ENCODE data around the gene FTO.

The FTO gene

DNA sequence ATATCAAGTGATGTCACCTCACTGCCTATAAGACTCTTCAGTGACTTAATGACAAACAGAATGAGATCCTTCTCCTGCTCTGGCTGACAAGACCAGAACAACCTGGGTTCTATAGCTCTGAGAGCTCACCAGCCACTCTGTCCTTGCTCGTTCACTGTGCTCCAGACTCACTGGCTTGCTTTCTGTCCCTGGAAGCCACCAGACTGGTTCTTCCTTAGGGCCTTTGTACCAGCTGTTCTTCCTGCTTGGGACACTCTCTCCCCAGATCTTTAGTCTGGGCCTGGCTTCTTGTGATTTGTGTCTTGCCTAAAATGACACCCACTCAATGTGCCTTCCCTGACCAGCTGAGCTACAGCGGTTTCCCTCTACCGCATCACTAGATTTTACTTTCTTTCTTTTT is 76.1 kb downstream of the FTO start:
- Mint-ChIP-seq H3K27ac (peak overlapping the region; percentile 12), H3K9me3 (no peaks in the 10 kb centered on the region), H3K27me3 (no peaks in the 10 kb centered on the region), H3K4me1 (peaks cover 60% of the 10 kb centered on the region), H3K4me3 (no peak overlapping the region), H3K36me3 (peaks cover 5% of the 10 kb centered on the region)

DNA sequence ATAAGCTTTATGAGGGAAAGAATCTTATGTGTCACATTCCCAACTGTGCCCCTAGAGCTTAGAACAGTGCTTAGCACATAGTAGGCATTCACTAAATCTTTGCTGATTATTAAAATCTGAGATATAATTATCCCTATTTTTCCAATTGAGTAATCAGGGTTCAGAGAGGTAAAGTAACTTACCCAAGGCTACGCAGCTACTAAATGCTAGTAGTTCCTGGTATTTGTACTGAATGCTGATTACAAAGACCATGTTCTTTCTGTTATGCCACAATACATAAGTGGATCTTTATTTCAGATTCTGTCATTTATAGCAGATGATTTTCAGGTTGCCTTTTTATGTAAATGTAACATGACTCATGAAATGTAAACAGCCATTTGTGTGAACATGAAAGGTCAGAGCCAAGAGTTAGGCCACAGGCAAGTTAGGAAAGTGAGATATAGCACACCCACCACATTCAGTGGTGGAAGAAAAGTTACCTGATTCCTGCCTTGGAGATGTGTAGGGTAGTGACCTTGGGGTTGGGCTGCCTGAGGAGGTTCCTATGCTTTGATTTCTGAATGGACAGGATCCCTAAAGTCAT is 77.2 kb downstream of the FTO start:
- peaks cover 5% of the 10 kb centered on the region for H3K36me3 Mint-ChIP-seq
- no peak overlapping the region for H3K4me3 Mint-ChIP-seq
- H3K27me3 Mint-ChIP-seq, result no peaks in the 10 kb centered on the region
- H3K27ac Mint-ChIP-seq, result no peak overlapping the region
- H3K4me1 Mint-ChIP-seq, result peaks cover 69% of the 10 kb centered on the region
- H3K9me3 Mint-ChIP-seq, result no peaks in the 10 kb centered on the region

DNA sequence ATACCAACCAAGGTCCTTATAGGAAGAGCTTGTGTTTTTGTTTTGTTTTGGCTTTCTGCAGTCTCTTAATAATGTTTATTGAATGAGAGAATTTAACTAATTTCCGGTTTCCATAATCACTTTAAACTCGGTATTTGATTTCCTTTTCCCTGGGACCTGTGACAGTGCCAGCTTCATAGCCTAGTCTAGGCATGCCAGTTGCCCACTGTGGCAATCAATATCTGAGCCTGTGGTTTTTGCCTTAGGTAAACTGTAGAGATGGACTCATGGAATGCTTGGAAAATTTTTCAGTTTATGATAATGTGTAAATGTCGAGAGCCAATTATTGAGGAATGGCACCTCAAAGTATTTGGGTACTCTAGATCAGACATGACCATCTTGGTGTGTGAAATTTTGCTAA is 78.2 kb downstream of the FTO start:
- Mint-ChIP-seq H3K4me3 (no peak overlapping the region), H3K27me3 (no peaks in the 10 kb centered on the region), H3K9me3 (no peaks in the 10 kb centered on the region), H3K27ac (no peak overlapping the region), H3K4me1 (peaks cover 68% of the 10 kb centered on the region), H3K36me3 (peaks cover 7% of the 10 kb centered on the region)

DNA sequence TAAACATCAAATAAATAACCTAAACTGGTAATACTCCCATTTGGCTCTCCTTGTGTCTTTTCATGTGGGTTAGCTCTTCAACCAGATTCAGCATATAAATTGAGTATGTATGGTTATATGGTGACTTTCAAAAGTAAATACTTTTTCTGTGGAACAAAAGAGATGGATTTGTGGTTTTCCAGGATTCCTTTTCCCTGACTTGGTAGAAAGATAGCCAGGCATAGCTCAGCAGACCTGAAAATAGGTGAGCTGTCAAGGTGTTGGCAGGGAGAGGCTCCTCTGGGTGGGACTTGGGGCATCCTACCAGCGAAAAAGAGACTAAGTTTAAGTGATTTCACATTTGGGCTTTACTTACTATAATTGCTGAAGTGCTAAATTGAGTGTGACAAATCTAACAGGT is 80.3 kb downstream of the FTO start:
- Mint-ChIP-seq H3K4me3 (no peak overlapping the region), H3K27ac (no peak overlapping the region), H3K4me1 (peaks cover 74% of the 10 kb centered on the region)

DNA sequence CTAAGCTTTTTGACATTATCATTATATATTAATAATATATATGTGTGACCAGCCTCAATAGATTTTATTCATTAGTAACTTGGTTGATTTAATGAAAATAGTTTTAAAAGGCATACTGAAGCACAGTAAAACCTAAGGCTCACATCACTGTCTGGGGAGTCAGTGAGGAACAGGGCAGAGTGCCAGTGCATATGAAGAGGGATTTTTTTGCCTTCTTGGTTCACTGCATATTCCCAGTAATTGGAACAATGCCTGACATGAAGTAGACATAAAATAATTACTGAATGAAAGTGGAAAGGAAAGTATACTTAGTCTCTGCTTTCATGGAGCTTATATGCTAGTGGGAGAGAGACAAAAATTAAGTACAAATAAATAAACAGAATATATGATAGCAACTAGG is 81.1 kb downstream of the FTO start:
- Mint-ChIP-seq H3K27me3 (no peaks in the 10 kb centered on the region), H3K36me3 (peaks cover 7% of the 10 kb centered on the region), H3K9me3 (no peaks in the 10 kb centered on the region), H3K4me3 (no peak overlapping the region), H3K4me1 (peaks cover 70% of the 10 kb centered on the region), H3K27ac (no peak overlapping the region)

More for the DNA sequence above, 80.3 kb downstream of the FTO start:
- Mint-ChIP-seq H3K9me3 (no peaks in the 10 kb centered on the region), H3K36me3 (peaks cover 7% of the 10 kb centered on the region), H3K27me3 (no peaks in the 10 kb centered on the region)

DNA sequence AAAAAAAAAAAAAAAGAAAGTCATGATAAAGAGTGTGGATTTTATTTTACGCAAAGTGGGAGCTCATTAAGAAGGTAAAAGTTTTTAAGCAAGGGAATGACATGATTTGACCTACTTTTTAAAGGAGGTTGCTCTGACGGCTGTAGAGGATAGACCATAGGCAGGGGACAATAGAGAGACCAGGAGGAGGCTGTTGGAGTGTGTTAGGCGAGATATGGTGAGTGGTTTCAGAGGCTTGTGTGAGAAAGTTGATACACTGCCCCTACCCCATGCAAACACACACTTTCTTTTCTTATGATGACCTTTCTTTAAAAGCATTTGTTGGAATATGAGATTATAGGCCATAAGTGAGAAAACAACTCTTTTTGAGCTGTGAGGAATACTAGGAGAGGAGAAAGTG is 82.0 kb downstream of the FTO start:
- Mint-ChIP-seq H3K27me3 (no peaks in the 10 kb centered on the region), H3K4me3 (no peak overlapping the region), H3K36me3 (peaks cover 10% of the 10 kb centered on the region), H3K27ac (no peak overlapping the region), H3K9me3 (no peaks in the 10 kb centered on the region), H3K4me1 (peaks cover 71% of the 10 kb centered on the region)

DNA sequence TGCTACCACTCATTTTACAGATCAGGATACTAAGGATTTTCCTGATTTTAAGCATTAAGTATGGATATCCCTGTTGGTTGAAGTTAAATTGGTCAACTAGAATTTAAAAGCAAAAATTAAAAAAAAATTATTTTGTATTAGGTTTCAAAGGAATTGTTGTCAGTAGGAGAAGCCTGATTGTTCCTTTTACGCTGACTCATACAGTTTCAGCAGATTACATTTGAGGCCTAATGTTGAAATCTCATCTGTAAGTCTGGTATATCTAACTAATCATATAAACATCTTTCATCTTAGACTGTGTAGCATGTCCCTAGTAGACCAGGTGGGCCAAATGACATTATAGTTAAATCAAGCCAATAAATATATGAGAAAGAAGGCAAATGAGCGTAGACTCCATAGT is 83.5 kb downstream of the FTO start:
- peaks cover 60% of the 10 kb centered on the region for H3K4me1 Mint-ChIP-seq
- no peak overlapping the region for H3K27ac Mint-ChIP-seq
- no peak overlapping the region for H3K4me3 Mint-ChIP-seq
- peaks cover 10% of the 10 kb centered on the region for H3K36me3 Mint-ChIP-seq
- H3K9me3 Mint-ChIP-seq, result no peaks in the 10 kb centered on the region
- no peaks in the 10 kb centered on the region for H3K27me3 Mint-ChIP-seq

DNA sequence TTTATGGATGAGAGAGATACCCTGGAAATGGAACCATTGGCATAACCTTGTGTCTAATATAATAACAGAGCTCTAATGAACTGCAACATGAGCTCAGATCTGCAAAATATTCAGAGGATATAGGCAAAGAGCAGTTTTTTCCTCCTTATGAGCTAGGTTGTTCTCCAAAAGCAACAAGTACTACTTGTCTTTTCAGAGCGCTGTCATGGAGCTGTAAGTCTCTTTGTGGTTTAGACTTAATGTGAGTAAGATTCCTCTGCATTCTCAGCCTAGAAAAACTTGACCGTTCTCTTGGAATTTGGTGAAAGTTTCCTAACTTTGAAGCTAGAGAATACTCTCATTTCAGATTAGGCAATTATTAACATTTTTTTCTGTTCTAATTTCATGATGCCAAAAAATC is 85.2 kb downstream of the FTO start:
- Mint-ChIP-seq H3K4me3 (no peak overlapping the region), H3K27me3 (no peaks in the 10 kb centered on the region), H3K27ac (no peak overlapping the region), H3K4me1 (peaks cover 62% of the 10 kb centered on the region), H3K9me3 (no peaks in the 10 kb centered on the region), H3K36me3 (peaks cover 8% of the 10 kb centered on the region)

DNA sequence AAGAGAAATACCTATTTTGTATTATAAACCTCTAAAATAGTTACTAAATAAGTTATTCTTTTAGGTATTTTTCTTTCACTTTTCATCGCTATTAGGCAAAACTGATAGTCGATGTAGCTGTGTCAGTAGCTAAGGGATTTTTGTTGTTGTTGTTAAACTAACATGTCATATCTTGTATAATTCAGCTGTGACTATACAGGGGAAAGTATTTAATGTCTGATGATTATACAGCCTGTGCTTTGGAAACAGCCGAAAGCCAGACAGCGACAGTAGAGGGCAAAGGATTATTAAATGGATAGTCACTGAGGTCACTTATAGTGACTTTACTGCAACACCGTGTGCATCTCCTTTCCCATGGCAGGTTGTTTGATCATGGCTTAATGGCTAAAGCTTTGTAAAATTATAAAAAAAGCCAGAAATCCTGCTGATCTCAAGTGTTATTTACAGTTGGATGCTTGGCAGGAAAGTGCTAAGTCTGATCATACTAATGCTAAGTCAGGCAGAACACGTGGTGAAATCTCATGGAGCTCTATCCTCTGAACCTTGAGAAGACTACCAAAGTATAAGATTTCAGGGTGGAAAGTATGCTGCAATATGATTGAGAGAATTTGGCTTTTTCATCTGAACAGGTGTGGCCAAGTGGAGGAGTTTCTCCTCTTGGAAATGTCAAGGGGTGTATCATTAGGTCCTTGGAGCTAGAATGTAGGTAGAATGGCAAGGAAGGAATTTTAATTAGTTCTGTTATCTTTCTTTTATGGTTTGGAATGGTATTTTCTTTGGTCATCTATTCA is 88.4 kb downstream of the FTO start:
- Mint-ChIP-seq H3K27ac (no peak overlapping the region), H3K27me3 (no peaks in the 10 kb centered on the region), H3K9me3 (no peaks in the 10 kb centered on the region), H3K4me3 (no peak overlapping the region), H3K4me1 (peaks cover 61% of the 10 kb centered on the region), H3K36me3 (peaks cover 6% of the 10 kb centered on the region)

DNA sequence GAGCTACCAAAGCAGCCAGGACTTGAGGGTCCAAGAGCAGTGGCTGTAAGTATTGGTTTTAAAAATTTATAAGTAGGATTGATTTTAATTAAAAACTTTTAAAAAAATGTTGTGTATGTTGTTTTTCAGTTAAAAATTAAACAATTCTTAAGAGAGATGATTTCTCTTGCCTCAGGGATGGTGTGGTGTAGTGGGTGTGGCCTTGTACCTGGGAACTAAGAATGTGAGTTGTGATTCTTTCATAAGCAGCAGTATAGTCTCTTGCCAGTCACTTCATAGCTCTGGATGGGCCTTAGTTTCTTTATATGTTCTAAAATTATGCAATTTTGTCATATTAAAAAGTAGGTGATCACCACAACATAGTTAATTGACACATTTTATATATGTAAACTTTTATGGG is 99.5 kb downstream of the FTO start:
- Mint-ChIP-seq H3K27ac (no peak overlapping the region), H3K9me3 (peaks cover 14% of the 10 kb centered on the region), H3K4me1 (peaks cover 62% of the 10 kb centered on the region), H3K27me3 (no peaks in the 10 kb centered on the region), H3K4me3 (no peak overlapping the region), H3K36me3 (peaks cover 14% of the 10 kb centered on the region)

DNA sequence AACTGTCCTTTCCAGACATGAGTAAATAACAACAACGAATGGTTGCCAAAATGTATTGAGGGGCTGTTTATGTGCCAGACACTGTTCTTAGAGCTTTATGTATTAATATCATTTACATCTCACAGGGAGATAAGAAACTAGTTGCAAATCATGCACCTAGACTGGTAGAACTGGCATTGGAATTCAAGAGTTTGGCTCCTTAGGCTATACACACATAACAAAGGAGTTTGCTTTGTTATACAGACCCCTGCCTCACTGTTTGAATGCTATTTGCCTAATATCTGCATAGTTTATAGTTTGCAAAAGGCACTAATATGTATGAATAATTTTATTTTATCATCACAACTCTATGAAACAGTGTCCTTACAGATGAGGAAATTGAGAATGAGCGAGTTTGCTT is 100.0 kb downstream of the FTO start:
- Mint-ChIP-seq H3K4me1 (peaks cover 60% of the 10 kb centered on the region), H3K36me3 (peaks cover 14% of the 10 kb centered on the region), H3K27me3 (no peaks in the 10 kb centered on the region), H3K4me3 (no peak overlapping the region), H3K9me3 (peaks cover 11% of the 10 kb centered on the region), H3K27ac (no peak overlapping the region)

DNA sequence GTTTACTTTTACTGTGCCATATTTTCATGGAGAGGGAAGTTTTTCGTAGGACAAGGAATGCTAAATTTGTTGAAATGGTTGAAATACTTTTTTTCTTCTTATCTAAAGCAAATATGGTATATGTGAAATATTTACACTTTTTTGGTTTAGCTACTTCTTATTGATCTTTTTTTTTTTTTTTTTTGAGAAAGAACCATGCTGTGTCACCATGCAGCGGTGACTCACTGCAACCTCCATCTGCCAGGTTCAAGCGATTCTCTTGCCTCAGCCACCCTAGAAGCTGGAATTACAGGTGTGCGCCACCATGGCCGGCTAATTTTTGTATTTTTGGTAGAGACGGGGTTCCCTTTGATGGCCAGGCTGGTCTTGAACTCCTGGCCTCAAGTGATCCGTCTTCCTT is 100.5 kb downstream of the FTO start:
- Mint-ChIP-seq H3K27me3 (no peaks in the 10 kb centered on the region), H3K4me3 (no peak overlapping the region), H3K4me1 (peaks cover 60% of the 10 kb centered on the region), H3K27ac (no peak overlapping the region), H3K36me3 (peaks cover 11% of the 10 kb centered on the region), H3K9me3 (peaks cover 6% of the 10 kb centered on the region)

DNA sequence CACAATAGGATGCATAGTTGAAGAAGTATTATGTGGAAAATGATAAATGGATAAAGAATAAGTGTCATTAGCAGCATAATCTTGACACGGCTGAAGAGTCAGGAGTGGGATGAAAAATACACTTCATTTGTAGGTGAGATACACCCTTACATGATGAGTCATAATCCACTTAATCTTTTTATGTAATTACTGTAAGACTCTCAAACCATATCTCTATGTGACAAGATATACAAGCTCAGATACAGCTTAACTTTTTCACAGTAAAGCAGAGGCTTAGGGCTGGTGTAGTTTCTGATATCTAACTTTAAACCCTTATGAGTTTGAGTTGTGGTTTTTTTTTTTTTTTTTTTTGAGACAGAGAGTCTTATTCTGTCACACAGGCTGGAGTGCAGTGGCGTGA is 101.2 kb downstream of the FTO start:
- H3K36me3 Mint-ChIP-seq, result peaks cover 8% of the 10 kb centered on the region
- no peak overlapping the region for H3K4me3 Mint-ChIP-seq
- H3K4me1 Mint-ChIP-seq, result peaks cover 62% of the 10 kb centered on the region
- H3K27me3 Mint-ChIP-seq, result no peaks in the 10 kb centered on the region
- no peak overlapping the region for H3K27ac Mint-ChIP-seq
- peaks cover 6% of the 10 kb centered on the region for H3K9me3 Mint-ChIP-seq

DNA sequence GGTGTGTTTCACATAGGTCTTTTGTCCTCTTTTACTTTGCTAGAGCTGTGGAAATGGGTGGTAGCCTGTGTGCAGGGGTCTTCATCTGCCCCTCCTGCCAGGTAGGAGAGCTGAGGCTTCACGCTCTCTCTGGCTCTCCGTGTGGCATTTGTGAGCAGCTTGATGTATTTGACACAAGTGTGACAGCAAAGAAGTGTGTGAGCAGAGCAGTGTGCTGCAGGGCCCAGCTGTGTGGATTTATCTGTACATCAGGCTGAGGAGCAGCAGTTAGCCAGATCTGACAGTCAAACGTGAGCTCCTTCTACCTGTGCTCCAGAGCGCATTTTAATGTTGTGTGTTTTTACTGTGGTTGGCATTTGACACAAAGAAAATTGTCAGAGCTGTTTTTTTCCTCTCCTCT is 101.8 kb downstream of the FTO start:
- Mint-ChIP-seq H3K27me3 (no peaks in the 10 kb centered on the region), H3K4me1 (peaks cover 66% of the 10 kb centered on the region), H3K4me3 (no peak overlapping the region), H3K36me3 (peaks cover 12% of the 10 kb centered on the region), H3K9me3 (peaks cover 6% of the 10 kb centered on the region), H3K27ac (no peak overlapping the region)

DNA sequence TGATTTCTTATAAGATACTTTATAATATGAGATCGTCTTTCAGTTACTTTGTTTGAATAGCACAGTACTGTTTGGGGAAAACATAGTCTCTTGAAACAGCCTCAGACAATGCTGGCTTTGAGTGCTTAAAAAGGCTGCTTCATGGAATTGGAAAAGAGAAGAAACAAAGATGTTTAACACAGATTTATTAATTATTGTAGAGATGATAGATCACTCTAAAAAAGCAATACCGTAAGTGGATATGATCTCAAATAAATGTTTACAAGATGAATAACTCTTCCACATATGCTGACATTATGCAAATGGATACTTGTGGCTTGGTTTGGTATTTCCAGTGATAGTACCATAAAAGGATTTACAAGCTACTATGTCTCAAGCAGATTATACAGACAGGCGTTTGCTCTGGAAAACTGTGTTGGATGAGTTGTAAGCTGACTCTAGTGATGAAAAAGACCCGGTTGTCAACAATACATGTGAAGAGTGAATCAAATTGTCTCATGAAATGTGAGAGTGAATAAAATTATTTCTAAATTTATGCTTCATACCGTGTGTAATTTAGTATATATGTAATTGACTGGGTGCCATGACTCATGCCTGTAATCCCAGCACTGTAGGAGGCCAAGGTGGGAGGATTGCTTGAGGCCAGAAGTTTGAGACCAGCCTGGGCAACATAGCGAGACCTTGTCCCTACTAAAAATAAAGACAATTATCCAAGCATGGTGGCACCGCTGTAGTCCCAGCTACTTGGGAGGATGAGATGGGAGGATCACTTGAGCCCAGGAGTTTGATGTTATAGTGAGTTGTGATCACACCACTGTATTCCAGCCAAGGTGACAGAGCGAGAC is 105.4 kb downstream of the FTO start:
- Mint-ChIP-seq H3K4me3 (no peak overlapping the region), H3K27ac (no peak overlapping the region), H3K36me3 (peaks cover 12% of the 10 kb centered on the region), H3K9me3 (no peaks in the 10 kb centered on the region), H3K4me1 (peaks cover 50% of the 10 kb centered on the region), H3K27me3 (no peaks in the 10 kb centered on the region)

DNA sequence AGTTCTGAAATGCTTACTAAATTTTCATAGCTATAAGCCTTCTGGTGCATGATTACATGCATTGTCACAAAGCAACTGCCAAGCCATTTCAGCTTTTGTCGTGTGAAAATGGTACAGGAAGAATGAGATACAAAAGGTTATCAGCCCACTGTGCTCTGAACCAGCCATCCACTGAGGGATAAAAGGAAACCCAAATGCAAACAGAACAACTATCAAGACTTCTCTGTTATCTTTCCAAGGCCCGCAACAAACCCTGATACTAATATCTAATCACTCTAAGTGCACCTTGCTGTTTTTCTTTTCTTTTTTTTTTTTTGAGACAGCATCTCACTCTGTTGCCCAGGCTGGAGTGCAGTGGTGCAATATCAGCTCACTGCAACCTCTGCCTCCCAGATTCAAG is 109.0 kb downstream of the FTO start:
- Mint-ChIP-seq H3K27ac (no peak overlapping the region), H3K4me3 (no peak overlapping the region), H3K27me3 (no peaks in the 10 kb centered on the region), H3K9me3 (no peaks in the 10 kb centered on the region), H3K4me1 (peaks cover 24% of the 10 kb centered on the region), H3K36me3 (peaks cover 28% of the 10 kb centered on the region)

Measured in activated naive CD4-positive, alpha-beta T cell treated with anti-CD3 and anti-CD28 coated beads, Interleukin-2, amount 50 U/mL, for 24 hours (primary cell).